Astrocyte of the spinal cord (primary cell): ENCODE results near the gene DNAJB12.
A peak's percentile ranks its signal among the peaks of the same experiment; 100 is the strongest.
"Not testable (repeated sequence)": the region's sequence is repeated elsewhere in the genome, so short reads cannot be mapped to it uniquely, and the experiment has no call there.

Source experiments
- DNase-seq: peaks from one replicate; pipeline ENCODE4 v3.0.0; 2011; ENCODE audit warnings: low read depth, low spot score
- H3K4me3 ChIP-seq: 2 replicates; pipeline ENCODE4 v1.5.1; 2011; ENCODE audit warnings: low read depth, mild to moderate bottlenecking, low read length, moderate library complexity
- in situ Hi-C: cut with HindIII; loops from 2 replicates; pipeline ENCODE4 v1.10.0; 2017; ENCODE audit warnings: low sequenced_read_pairs
- TF ChIP-seq, protein P1 (sequence below): IDR thresholded peaks from 2 replicates; pipeline ENCODE4 v1.5.1; 2012; ENCODE audit warnings: low read depth, mild to moderate bottlenecking, low read length, inconsistent platforms

Gene DNAJB12

DNA sequence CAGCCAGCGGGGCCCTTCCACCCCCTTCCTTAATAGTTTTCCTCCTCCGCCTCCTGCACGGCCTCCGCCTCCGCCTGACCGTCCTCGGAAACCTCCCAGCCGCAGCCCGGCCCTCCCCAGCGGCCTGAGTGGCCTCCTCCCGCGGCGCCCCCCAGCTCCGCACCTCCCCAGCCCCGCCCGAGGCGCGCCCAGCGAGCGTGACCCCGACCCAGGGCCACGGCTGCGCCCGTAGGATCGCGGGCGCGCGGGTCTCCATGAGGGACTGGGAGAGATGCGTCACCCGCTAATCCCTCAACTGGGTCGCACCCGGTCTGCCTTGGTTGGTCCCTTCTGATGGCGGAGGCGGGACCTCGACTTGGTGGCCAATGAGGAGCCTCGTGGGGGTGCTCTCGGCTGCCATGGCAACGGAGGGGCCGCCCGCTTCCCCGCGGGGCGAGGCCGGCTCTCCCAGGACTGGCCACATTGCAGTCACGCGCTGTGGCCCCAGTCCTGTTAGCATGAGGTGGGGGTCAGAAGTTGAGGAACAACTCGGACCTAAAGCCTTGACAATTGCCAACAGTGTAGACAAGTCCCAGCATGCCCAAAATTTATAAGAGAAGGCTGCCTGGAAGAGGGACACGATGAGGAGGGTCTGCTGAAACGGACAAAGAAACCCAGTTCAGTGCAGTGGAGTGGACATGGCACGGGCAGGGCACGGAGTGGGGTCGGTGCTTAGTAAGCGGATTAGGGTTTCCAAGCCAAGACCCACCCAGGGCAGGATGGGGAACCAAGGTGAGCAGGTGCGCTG, 56.7 kb downstream of the DNAJB12 start:
- DNase-seq = peak; percentile 99
- TF ChIP-seq, protein P1, sequence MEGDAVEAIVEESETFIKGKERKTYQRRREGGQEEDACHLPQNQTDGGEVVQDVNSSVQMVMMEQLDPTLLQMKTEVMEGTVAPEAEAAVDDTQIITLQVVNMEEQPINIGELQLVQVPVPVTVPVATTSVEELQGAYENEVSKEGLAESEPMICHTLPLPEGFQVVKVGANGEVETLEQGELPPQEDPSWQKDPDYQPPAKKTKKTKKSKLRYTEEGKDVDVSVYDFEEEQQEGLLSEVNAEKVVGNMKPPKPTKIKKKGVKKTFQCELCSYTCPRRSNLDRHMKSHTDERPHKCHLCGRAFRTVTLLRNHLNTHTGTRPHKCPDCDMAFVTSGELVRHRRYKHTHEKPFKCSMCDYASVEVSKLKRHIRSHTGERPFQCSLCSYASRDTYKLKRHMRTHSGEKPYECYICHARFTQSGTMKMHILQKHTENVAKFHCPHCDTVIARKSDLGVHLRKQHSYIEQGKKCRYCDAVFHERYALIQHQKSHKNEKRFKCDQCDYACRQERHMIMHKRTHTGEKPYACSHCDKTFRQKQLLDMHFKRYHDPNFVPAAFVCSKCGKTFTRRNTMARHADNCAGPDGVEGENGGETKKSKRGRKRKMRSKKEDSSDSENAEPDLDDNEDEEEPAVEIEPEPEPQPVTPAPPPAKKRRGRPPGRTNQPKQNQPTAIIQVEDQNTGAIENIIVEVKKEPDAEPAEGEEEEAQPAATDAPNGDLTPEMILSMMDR = no peak
- in situ Hi-C loops = no loop called here
- H3K4me3 ChIP-seq = peak overlapping the region; percentile 36

DNA sequence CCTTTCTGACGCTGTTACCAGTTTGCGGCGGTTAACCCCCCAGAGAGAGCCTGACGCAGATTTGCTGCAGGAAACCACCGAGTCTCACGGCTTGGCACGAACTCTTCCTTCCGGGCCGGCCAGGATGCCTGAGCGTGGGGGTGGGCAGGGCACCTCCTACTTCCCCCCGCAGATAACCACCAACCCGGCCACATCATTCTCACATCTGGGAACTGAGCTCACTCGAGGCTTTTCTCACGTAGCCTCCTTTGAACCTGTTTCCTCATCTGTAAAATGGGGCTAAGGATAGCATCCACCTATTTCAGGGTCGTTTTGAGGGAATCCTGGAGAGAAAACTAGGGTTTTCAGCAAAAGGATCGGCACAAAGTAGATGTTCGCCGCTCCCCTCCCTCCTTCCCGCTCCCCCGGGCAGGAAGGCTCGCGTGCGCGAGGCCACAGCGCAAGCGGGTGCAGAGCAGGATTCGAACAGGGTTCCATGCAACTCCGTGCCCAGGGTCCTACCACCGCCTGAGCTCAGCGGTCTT, 57.4 kb downstream of the DNAJB12 start:
- TF ChIP-seq, protein P1 = no peak
- peak overlapping the region; percentile 36 for H3K4me3 ChIP-seq
- in situ Hi-C loops = no loop called here
- peak; percentile 98 for DNase-seq

DNA sequence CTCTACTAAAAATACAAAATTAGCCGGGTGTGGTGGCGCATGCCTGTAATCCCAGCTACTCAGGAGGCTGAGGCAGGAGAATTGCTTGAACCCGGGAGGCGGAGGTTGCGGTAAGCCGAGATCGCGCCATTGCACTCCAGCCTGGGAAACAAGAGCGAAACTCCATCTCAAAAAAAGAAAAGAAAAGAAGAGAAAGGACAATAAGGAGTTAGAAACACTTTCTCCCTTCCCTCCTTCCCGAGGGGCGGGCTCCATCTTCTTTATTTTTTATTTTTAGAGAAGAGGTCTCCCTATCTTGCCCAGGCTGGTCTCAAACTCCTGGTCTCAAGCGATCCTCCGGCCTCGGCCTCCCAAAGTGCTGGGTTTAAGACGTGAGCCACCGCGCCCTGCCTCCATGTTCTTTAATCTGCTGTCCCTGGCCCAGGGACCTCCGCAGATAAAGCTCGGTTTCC, 57.9 kb downstream of the DNAJB12 start:
- in situ Hi-C loops, H3K4me3 ChIP-seq: not testable (repeated sequence)

DNA sequence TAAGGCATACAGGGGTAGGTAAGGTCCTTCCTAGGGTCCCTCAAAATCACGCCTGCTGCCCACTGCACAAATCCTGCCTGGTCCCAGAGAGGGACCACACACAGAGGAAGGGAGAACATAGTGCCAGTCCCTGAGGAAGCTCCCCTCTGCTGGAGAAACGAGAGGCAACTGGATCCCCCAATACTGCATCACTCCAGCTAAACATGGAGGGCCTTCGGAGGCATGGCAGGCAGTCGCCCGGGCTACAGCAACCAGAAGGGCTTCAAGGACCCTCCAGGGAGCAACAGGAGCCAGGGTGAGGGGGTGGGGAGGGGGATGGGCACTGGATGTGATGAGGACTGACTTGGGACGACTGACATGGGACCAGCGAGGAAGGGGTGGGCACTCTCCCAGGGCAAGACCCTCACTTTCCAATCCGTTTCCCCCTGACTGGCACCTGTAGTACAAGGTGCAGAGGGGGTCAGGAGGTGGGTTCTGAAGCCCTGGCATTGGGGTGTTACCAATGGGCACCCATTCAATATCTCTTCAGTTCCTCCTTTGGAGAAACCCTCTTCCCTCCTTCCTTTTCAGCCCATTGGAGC, 59.3 kb downstream of the DNAJB12 start:
- TF ChIP-seq, protein P1 = no peak
- no peak overlapping the region for H3K4me3 ChIP-seq
- in situ Hi-C loops = no loop called here
- DNase-seq = no peak

More for the DNA sequence above, 57.9 kb downstream of the DNAJB12 start:
- DNase-seq = not testable (repeated sequence)

DNA sequence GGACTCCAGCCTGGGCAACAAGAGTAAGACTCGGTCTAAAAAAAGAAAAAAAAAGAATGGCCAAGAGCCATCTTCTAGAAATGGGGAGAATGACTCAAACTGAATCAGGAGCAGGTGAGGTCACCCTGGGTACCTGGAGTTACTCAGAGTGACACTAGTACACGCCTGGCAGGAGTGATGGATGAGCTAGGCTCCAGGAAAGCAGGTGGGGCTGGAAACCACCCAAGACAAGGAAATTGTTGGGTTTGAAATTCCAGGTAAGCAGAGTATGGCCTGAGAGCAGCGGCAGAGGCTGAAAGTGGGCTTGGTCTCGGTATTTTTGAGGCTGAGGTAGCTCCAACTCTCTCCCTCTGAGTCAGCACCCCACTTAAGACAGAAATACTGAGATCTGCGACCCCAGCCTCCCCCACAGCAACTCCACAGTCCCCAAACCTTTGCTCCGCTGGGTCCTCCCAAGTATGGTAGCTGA, 62.5 kb downstream of the DNAJB12 start:
- no peak for DNase-seq
- in situ Hi-C loops = no loop called here
- TF ChIP-seq, protein P1 = no peak
- H3K4me3 ChIP-seq = no peak overlapping the region

DNA sequence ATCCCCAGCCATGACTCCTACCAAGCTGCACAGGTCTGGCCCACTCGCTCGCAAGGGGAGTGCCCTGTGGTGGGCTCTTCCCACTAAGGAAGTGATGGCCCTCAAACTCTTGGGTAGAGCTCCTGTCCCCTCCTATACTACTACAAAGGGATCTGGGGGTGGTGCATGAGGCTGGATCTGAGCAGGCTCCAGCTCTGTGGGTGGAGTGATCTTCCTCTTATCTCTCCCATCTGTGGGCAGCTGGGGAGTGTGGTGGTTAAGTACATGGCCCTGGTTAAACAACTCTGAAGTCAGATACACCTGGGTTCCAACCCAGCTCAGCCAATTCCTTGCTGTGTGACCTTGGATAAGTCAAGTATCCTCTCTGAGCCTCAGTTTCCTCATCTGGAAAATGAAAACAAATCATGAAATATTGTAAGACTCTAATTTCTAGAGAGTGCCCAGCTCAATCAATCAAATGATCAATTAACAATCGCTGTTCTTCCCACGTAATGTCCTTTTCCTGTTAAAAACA, 63.6 kb downstream of the DNAJB12 start:
- in situ Hi-C loops = no loop called here
- no peak overlapping the region for H3K4me3 ChIP-seq
- TF ChIP-seq, protein P1 = no peak
- DNase-seq = no peak
